GM19238 (cell line): Measurements from ENCODE around the gene EPB41L4B.

Experiments
- DNase-seq: peaks from one replicate; pipeline ENCODE4 v3.0.0; 2011; ENCODE audit warnings: low spot score; ENCODE audit not compliant: insufficient read length

EPB41L4B gene

GRCh38 chr9:109205526-109205925 lies 115.3 kb downstream of the EPB41L4B start:
- no peak for DNase-seq

- DNase-seq, result no peak
Observed at GRCh38 chr9:109203761-109204360, 117.0 kb downstream of the EPB41L4B start.

GRCh38 chr9:109199676-109200075 lies 121.2 kb downstream of the EPB41L4B start:
- DNase-seq, result no peak

GRCh38 chr9:109198736-109199382 lies 122.0 kb downstream of the EPB41L4B start:
- no peak for DNase-seq

GRCh38 chr9:109193974-109194556 lies 126.8 kb downstream of the EPB41L4B start:
- no peak for DNase-seq

- no peak for DNase-seq
Observed at GRCh38 chr9:109192732-109193361, 128.0 kb downstream of the EPB41L4B start.

- DNase-seq, result no peak
Observed at GRCh38 chr9:109191746-109192145, 129.1 kb downstream of the EPB41L4B start.

- no peak for DNase-seq
Observed at GRCh38 chr9:109190151-109190550, 130.7 kb downstream of the EPB41L4B start.

GRCh38 chr9:109186857-109187520 lies 133.9 kb downstream of the EPB41L4B start:
- DNase-seq, result no peak

GRCh38 chr9:109182940-109183798 lies 137.7 kb downstream of the EPB41L4B start:
- no peak for DNase-seq

GRCh38 chr9:109182550-109182939 lies 138.3 kb downstream of the EPB41L4B start:
- DNase-seq, result no peak

GRCh38 chr9:109181284-109181683 lies 139.6 kb downstream of the EPB41L4B start:
- no peak for DNase-seq

- no peak for DNase-seq
Observed at GRCh38 chr9:109179801-109180523, 140.9 kb downstream of the EPB41L4B start.

GRCh38 chr9:109176963-109177362 lies 143.9 kb downstream of the EPB41L4B start:
- no peak for DNase-seq

- no peak for DNase-seq
Observed at GRCh38 chr9:109176386-109176785, 144.5 kb downstream of the EPB41L4B start.

- DNase-seq, result no peak
Observed at GRCh38 chr9:109172935-109173334, 147.9 kb downstream of the EPB41L4B start.

- no peak for DNase-seq
Observed at GRCh38 chr9:109171926-109172325, 148.9 kb downstream of the EPB41L4B start.

GRCh38 chr9:109168170-109168569 lies 152.7 kb downstream of the EPB41L4B start:
- no peak for DNase-seq

- DNase-seq, result no peak
Observed at GRCh38 chr9:109167716-109168115, 153.1 kb downstream of the EPB41L4B start.
